TTC549 (cell line): Measurements from ENCODE around the gene BRICD5.

Experiments
- FAIRE-seq: peaks from 2 replicates; lab custom pipeline; 2012; peaks lifted over from hg19 to GRCh38; lab: Jason Lieb, UNC

The BRICD5 gene

GRCh38 chr16:2237102-2237482 is 26.4 kb upstream of the BRICD5 start:
- no peak for FAIRE-seq

- FAIRE-seq, result no peak
Observed at GRCh38 chr16:2236337-2237101, 25.9 kb upstream of the BRICD5 start, which contains the start of gene DNASE1L2. DNASE1L2 (plus strand) TSS chr16:2236444; CDS start chr16:2236817, 373 bp downstream.

GRCh38 chr16:2235695-2236336 is 25.2 kb upstream of the BRICD5 start:
- FAIRE-seq, result no peak

- no peak for FAIRE-seq
Observed at GRCh38 chr16:2235234-2235651, 24.6 kb upstream of the BRICD5 start.

GRCh38 chr16:2234813-2235170 is 24.1 kb upstream of the BRICD5 start:
- FAIRE-seq, result no peak

- FAIRE-seq, result no peak
Observed at GRCh38 chr16:2233872-2234812, 23.5 kb upstream of the BRICD5 start.

GRCh38 chr16:2233046-2233775 is 22.5 kb upstream of the BRICD5 start:
- FAIRE-seq, result no peak

- no peak for FAIRE-seq
Observed at GRCh38 chr16:2232094-2232990, 21.7 kb upstream of the BRICD5 start.

- FAIRE-seq, result no peak
Observed at GRCh38 chr16:2231016-2231931, 20.6 kb upstream of the BRICD5 start.

GRCh38 chr16:2230376-2230775 is 19.7 kb upstream of the BRICD5 start:
- no peak for FAIRE-seq

GRCh38 chr16:2229632-2230250 is 19.1 kb upstream of the BRICD5 start:
- no peak for FAIRE-seq

GRCh38 chr16:2229091-2229490 is 18.4 kb upstream of the BRICD5 start:
- no peak for FAIRE-seq

GRCh38 chr16:2228161-2228824 is 17.6 kb upstream of the BRICD5 start:
- FAIRE-seq, result no peak

GRCh38 chr16:2226918-2227317 is 16.3 kb upstream of the BRICD5 start:
- no peak for FAIRE-seq

GRCh38 chr16:2226245-2226793 is 15.7 kb upstream of the BRICD5 start:
- no peak for FAIRE-seq

- FAIRE-seq, result no peak
Observed at GRCh38 chr16:2223942-2224486, 13.4 kb upstream of the BRICD5 start.

- peak; percentile 80 for FAIRE-seq
Observed at GRCh38 chr16:2223221-2223941, 12.7 kb upstream of the BRICD5 start, which contains the start of gene E4F1. E4F1 (plus strand) TSS chr16:2223591; CDS start chr16:2223614, 23 bp downstream.
